H9 (cell line): ENCODE data around the gene MIEF1. TPM values are rescaled to one million over a fixed set of nuclear protein-coding genes. Genes with fewer than 3 reads are reported as not detected.

ENCODE experiments used
- DNase-seq: peaks from one replicate; pipeline ENCODE4 v3.0.0-alpha.2; 2017
- H2AFZ ChIP-seq: one replicate; pipeline ENCODE4 v1.6.1; 2013; ENCODE audit warnings: mild to moderate bottlenecking, low read length, control low read depth, moderate library complexity
- H2AK5ac ChIP-seq: 2 replicates; pipeline ENCODE4 v1.6.1; 2013; ENCODE audit warnings: low read length, control low read depth, mixed read lengths; ENCODE audit not compliant: insufficient read length
- H2BK120ac ChIP-seq: one replicate; pipeline ENCODE4 v1.6.1; 2013; ENCODE audit warnings: low read depth, mild to moderate bottlenecking, low read length, control low read depth, inconsistent platforms; ENCODE audit not compliant: poor library complexity, severe bottlenecking
- H2BK12ac ChIP-seq: 2 replicates; pipeline ENCODE4 v1.6.1; 2013; ENCODE audit warnings: low read length, control low read depth, mixed read lengths, low read depth; ENCODE audit not compliant: insufficient read length
- H2BK15ac ChIP-seq: 2 replicates; pipeline ENCODE4 v1.6.1; 2013; ENCODE audit warnings: low read depth, low read length, control low read depth
- H2BK20ac ChIP-seq: one replicate; pipeline ENCODE4 v1.6.1; 2013; ENCODE audit warnings: low read depth, mild to moderate bottlenecking, low read length, control low read depth, inconsistent platforms; ENCODE audit not compliant: poor library complexity, severe bottlenecking
- H2BK5ac ChIP-seq: 2 replicates; pipeline ENCODE4 v1.6.1; 2013; ENCODE audit warnings: low read length, control low read depth, mixed read lengths; ENCODE audit not compliant: insufficient read length
- H3K14ac ChIP-seq: 2 replicates; pipeline ENCODE4 v1.6.1; 2013; ENCODE audit warnings: low read length, control low read depth; ENCODE audit not compliant: insufficient read depth
- H3K18ac ChIP-seq: 2 replicates; pipeline ENCODE4 v1.6.1; 2013; ENCODE audit warnings: low read depth, mild to moderate bottlenecking, mixed read lengths, low read length, control low read depth; ENCODE audit not compliant: insufficient read length
- H3K23ac ChIP-seq: 2 replicates; pipeline ENCODE4 v1.6.1; 2013; ENCODE audit warnings: low read length, control low read depth, mixed read lengths, low read depth; ENCODE audit not compliant: insufficient read length
- H3K23me2 ChIP-seq: 2 replicates; pipeline ENCODE4 v1.6.1; 2013; ENCODE audit warnings: low read depth, mild to moderate bottlenecking, mixed read lengths, low read length, control low read depth; ENCODE audit not compliant: insufficient read length, poor library complexity, severe bottlenecking
- H3K27ac ChIP-seq: 2 replicates; pipeline ENCODE4 v1.5.1; 2013; ENCODE audit warnings: low read length, control low read depth, mixed read lengths, low read depth; ENCODE audit not compliant: insufficient read length
- H3K27me3 ChIP-seq: 2 replicates; pipeline ENCODE4 v1.6.1; 2013; ENCODE audit warnings: low read length, control low read depth, inconsistent platforms; ENCODE audit not compliant: insufficient read depth
- H3K4ac ChIP-seq: 2 replicates; pipeline ENCODE4 v1.6.1; 2013; ENCODE audit warnings: low read depth, mild to moderate bottlenecking, control low read depth, inconsistent platforms, low read length, moderate library complexity
- H3K4me1 ChIP-seq: 2 replicates; pipeline ENCODE4 v1.6.1; 2013; ENCODE audit warnings: low read length, control low read depth, inconsistent platforms; ENCODE audit not compliant: insufficient read depth
- H3K4me2 ChIP-seq: 2 replicates; pipeline ENCODE4 v1.6.1; 2013; ENCODE audit warnings: low read length, control low read depth, mixed read lengths; ENCODE audit not compliant: insufficient read length, insufficient read depth
- H3K56ac ChIP-seq: 2 replicates; pipeline ENCODE4 v1.6.1; 2013; ENCODE audit warnings: low read depth, mild to moderate bottlenecking, mixed read lengths, low read length, control low read depth; ENCODE audit not compliant: insufficient read length
- H3K79me1 ChIP-seq: 2 replicates; pipeline ENCODE4 v1.6.1; 2013; ENCODE audit warnings: low read depth, mild to moderate bottlenecking, moderate library complexity, low read length, control low read depth, inconsistent platforms; ENCODE audit not compliant: insufficient read depth, poor library complexity, severe bottlenecking
- H3K79me2 ChIP-seq: 2 replicates; pipeline ENCODE4 v1.6.1; 2013; ENCODE audit warnings: low read length, control low read depth, inconsistent platforms; ENCODE audit not compliant: insufficient read depth
- H3K9ac ChIP-seq: 2 replicates; pipeline ENCODE4 v1.6.1; 2013; ENCODE audit warnings: low read length, control low read depth, mixed read lengths; ENCODE audit not compliant: insufficient read length; ENCODE audit errors: extremely low read depth
- H3K9me3 ChIP-seq: one replicate; pipeline ENCODE4 v1.6.1; 2013; ENCODE audit warnings: low read depth, low read length, inconsistent platforms; ENCODE audit not compliant: control insufficient read depth
- H3T11ph ChIP-seq: one replicate; pipeline ENCODE4 v1.6.1; 2013; ENCODE audit warnings: mild to moderate bottlenecking, low read length, control low read depth, inconsistent platforms
- H4K20me1 ChIP-seq: one replicate; pipeline ENCODE4 v1.6.1; 2013; ENCODE audit not compliant: control insufficient read depth, insufficient read length, insufficient read depth
- H4K5ac ChIP-seq: 2 replicates; pipeline ENCODE4 v1.6.1; 2013; ENCODE audit warnings: low read depth, mild to moderate bottlenecking, mixed read lengths, low read length, control low read depth; ENCODE audit not compliant: insufficient read length
- H4K8ac ChIP-seq: replicated peaks from 2 replicates; pipeline ENCODE4 v1.6.1; 2013; ENCODE audit warnings: low read length, control low read depth, mixed read lengths, low read depth; ENCODE audit not compliant: insufficient read length
- H4K91ac ChIP-seq: 2 replicates; pipeline ENCODE4 v1.6.1; 2013; ENCODE audit warnings: low read depth, mild to moderate bottlenecking, moderate library complexity, mixed read lengths, low read length, control low read depth; ENCODE audit not compliant: insufficient read length
- H3K27ac Mint-ChIP-seq, 3 experiments: 2 replicates in 2 of 3; 3 replicates in 1 of 3; pipeline ENCODE4 v1.8.0; 2020 to 2021; ENCODE audit warnings: mixed read lengths in 3 of 3, mild to moderate bottlenecking in 1 of 3, moderate library complexity in 1 of 3
- H3K27me3 Mint-ChIP-seq: 2 replicates; pipeline ENCODE4 v1.8.0; 2021; ENCODE audit warnings: low read depth, mild to moderate bottlenecking, moderate library complexity, mixed read lengths
- H3K36me3 Mint-ChIP-seq, 3 experiments: 2 replicates in 2 of 3; 3 replicates in 1 of 3; pipeline ENCODE4 v1.8.0; 2020 to 2021; ENCODE audit warnings: low read depth in 3 of 3, mixed read lengths in 3 of 3; ENCODE audit not compliant: insufficient read depth in 1 of 3
- H3K4me1 Mint-ChIP-seq, 2 experiments: 2 replicates each; pipeline ENCODE4 v1.8.0; 2020; ENCODE audit warnings: mixed read lengths in 2 of 2
- H3K4me3 Mint-ChIP-seq, 2 experiments: 2 replicates in 1 of 2; 3 replicates in 1 of 2; pipeline ENCODE4 v1.8.0; 2020 to 2021; ENCODE audit warnings: mild to moderate bottlenecking in 2 of 2, mixed read lengths in 2 of 2, moderate library complexity in 1 of 2
- H3K9me3 Mint-ChIP-seq, 2 experiments: 2 replicates in 1 of 2; 3 replicates in 1 of 2; pipeline ENCODE4 v1.8.0; 2020; ENCODE audit warnings: mild to moderate bottlenecking in 2 of 2, mixed read lengths in 2 of 2, moderate library complexity in 1 of 2
- CTCF ChIP-seq: fragments of 200-600 bp; sonication (generic); conservative IDR thresholded peaks from 3 replicates; pipeline ENCODE4 v1.8.0; 2021; ENCODE audit warnings: antibody characterized with exemption, mild to moderate bottlenecking
- WGBS: extraction: QIAGEN DNeasy Blood & Tissue Kit; methylation state at CpG from one replicate; pipeline ENCODE4 v1.1.7; 2013; ENCODE audit warnings: missing lambda C conversion rate, low lambda C conversion rate, mixed read lengths; ENCODE audit not compliant: insufficient read length; ENCODE audit errors: extremely low coverage; 5-methylcytosine and 5-hydroxymethylcytosine counted together
- total RNA-seq: library from RNA; stranded (reverse); gene quantifications from 2 replicates; pipeline ENCODE4 v1.2.1, GENCODE V29; 2021

Gene MIEF1
- total RNA-seq, 1 experiment from 2014 or later = 32.6 TPM

GRCh38 chr22:39560127-39560526 lies 58.0 kb downstream of the MIEF1 start:
- Histone ChIP-seq H3K56ac (no peak overlapping the region), H3K27me3 (peaks cover 36% of the 10 kb centered on the region), H3T11ph (no peak overlapping the region), H3K4me2 (no peak overlapping the region), H4K5ac (no peak overlapping the region), H3K9ac (no peak overlapping the region), H4K8ac (no peak overlapping the region), H3K27ac (no peak overlapping the region), H2BK20ac (no peak overlapping the region), H2BK12ac (no peak overlapping the region), H2AFZ (no peak overlapping the region), H3K18ac (no peak overlapping the region), H4K20me1 (no peaks in the 10 kb centered on the region), H3K4ac (no peak overlapping the region), H3K23ac (no peak overlapping the region), H3K9me3 (no peaks in the 10 kb centered on the region), H3K79me1 (no peaks in the 10 kb centered on the region), H2AK5ac (no peak overlapping the region), H3K23me2 (peaks cover 4% of the 10 kb centered on the region), H3K14ac (no peak overlapping the region), H3K4me1 (no peaks in the 10 kb centered on the region), H4K91ac (no peak overlapping the region), H2BK15ac (no peak overlapping the region), H2BK5ac (no peak overlapping the region), H2BK120ac (no peak overlapping the region), H3K79me2 (no peaks in the 10 kb centered on the region)
- Mint-ChIP-seq H3K27me3 (peaks cover 27% of the 10 kb centered on the region), H3K4me1 (peaks cover 9 to 17% of the 10 kb centered on the region in 2 experiments), H3K36me3 (no peaks in the 10 kb centered on the region; a peak in 1 of 7 replicates), H3K27ac (no peak overlapping the region; a peak in 1 of 7 replicates), H3K4me3 (no peak overlapping the region), H3K9me3 (no peaks in the 10 kb centered on the region)
- no peak for DNase-seq
- no CpG with 5 or more reads among the region's 6 CpGs for WGBS
- TF ChIP-seq CTCF = no peak
